D721Med (cell line): Measurements from ENCODE around the gene NDST4.

Experiments
- DNase-seq: peaks from one replicate; pipeline ENCODE4 v3.0.0; 2011; ENCODE audit warnings: low spot score; ENCODE audit not compliant: insufficient read length
- FAIRE-seq: peaks from 2 replicates; lab custom pipeline; 2011; peaks lifted over from hg19 to GRCh38; lab: Jason Lieb, UNC
- CTCF ChIP-seq: IDR thresholded peaks from 2 replicates; pipeline ENCODE4 v1.5.1; 2012; ENCODE audit warnings: mild to moderate bottlenecking, control low read depth; ENCODE audit not compliant: insufficient read depth; ENCODE audit errors: missing control alignments

NDST4 gene

GRCh38 chr4:115058533-115058932 is 54.9 kb downstream of the NDST4 start:
- FAIRE-seq = no peak
- no peak for TF ChIP-seq CTCF
- DNase-seq = no peak

GRCh38 chr4:115054836-115055235 is 58.6 kb downstream of the NDST4 start:
- DNase-seq = no peak

GRCh38 chr4:115053313-115053712 is 60.1 kb downstream of the NDST4 start:
- TF ChIP-seq CTCF = no peak
- FAIRE-seq = no peak
- no peak for DNase-seq

More at GRCh38 chr4:115054836-115055235, 58.6 kb downstream of the NDST4 start:
- TF ChIP-seq CTCF = no peak
- FAIRE-seq = no peak

GRCh38 chr4:115042496-115042895 is 70.9 kb downstream of the NDST4 start:
- no peak for FAIRE-seq
- DNase-seq = no peak
- TF ChIP-seq CTCF = no peak

- no peak for TF ChIP-seq CTCF
- FAIRE-seq (no peak), DNase-seq (no peak)
Observed at GRCh38 chr4:115030281-115030680, 83.1 kb downstream of the NDST4 start.

DNA sequence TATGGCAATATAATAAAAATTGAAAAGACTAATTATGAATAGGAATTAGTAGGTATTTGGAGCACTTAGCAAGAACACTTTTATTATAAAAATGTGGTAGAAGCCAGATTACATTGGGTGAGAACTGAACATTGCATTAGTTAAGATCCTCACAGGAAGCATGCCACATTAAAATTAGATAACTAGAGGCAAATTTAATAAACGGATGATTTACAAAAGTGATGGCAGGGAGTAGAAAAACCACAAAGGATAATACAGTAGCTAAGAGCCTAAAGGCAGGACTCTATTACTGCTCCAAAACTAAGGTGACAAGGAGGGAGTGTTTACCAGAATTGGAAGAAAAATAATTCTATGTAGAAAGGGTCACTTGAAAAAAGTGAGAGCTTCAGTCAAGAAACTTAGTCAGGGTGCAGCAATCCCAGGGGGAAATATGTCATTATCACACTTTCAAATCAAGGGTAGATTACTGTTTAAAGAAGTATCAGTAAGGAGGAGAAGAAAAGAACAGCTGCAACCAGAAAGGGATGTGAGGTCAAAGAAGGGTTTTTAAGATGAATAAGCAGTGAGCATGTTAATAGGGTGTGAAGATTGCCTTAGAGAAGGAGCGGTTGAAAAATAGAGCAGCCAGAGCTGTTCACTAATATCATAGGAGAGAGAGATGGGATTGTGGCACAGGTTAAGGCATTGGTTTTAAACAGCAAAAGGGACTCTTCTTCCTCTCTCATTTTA is 84.6 kb downstream of the NDST4 start:
- FAIRE-seq (no peak), DNase-seq (no peak)
- no peak for TF ChIP-seq CTCF

DNA sequence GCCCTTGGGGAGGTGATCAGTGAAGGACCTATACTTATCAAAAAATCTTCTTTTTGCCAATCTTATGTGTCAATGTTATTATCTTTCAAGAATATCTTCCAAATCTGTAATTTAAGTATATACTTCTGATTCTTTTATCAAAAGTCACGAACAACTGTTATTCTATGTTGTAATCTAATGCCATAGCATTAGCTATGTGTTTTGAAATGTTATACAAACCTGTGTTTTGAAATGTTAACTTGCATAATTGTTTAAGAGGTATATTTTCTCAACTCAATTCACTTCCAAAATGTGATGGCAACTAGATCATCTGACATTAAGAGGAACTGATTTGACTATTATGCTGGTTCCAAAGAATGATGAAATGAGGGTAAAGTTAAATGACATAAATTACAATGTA is 113.5 kb downstream of the NDST4 start:
- DNase-seq (no peak), FAIRE-seq (no peak)
- no peak for TF ChIP-seq CTCF
